ENCODE results near the gene MDM4. TPM values are rescaled to one million over a fixed set of nuclear protein-coding genes. Genes with fewer than 3 reads are reported as not detected.

MDM4 gene
- total RNA-seq, 1 experiment from 2014 or later, result 49.6 TPM

DNA sequence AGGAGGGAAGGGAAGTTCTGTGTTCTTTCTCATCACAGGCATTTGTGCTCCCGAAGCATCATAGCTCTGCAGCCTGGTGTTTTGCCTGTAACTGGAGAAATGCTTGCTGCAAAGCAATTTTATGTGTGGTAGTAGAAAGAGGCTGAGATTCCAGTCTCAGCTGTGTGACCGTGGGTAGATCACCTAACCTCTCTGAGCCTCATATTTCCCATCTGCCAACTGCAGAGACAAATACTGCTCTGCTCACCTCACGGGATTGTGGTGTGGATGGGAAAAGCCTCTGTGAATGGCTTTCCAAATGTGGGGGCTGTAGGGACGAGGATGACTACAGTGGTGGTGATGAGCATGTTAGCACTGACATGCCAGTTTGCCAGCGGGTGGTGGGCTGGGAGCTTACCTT lies 84.0 kb downstream of the MDM4 start:
- no peak overlapping the region for H2BK120ac ChIP-seq (ENCODE audit: low read depth, low read length, poor library complexity, severe bottlenecking)
- H2AFZ ChIP-seq (ENCODE audit: low read length), result no peak overlapping the region
- H2BK12ac ChIP-seq (ENCODE audit: insufficient read length, low read depth, low read length), result no peak overlapping the region
- H3K4me2 ChIP-seq (ENCODE audit: insufficient read depth, insufficient read length, low read length), result no peak overlapping the region
- no peaks in the 10 kb centered on the region for H3K79me1 ChIP-seq (ENCODE audit: insufficient read depth, low read depth, low read length, poor library complexity, severe bottlenecking)
- no peak overlapping the region for H2BK15ac ChIP-seq (ENCODE audit: low read depth, low read length)
- no peak overlapping the region for H3K27ac ChIP-seq (ENCODE audit: insufficient read length, low read depth, low read length)
- no peak for TF ChIP-seq CTCF (conservative IDR thresholded peaks at IDR 0.05)
- no peak overlapping the region for H3K18ac ChIP-seq (ENCODE audit: insufficient read length, low read depth, low read length)
- H2BK20ac ChIP-seq (ENCODE audit: low read depth, low read length, poor library complexity, severe bottlenecking), result no peak overlapping the region
- H3K4me3 Mint-ChIP-seq, result no peak overlapping the region
- no peaks in the 10 kb centered on the region; a peak in 1 of 5 replicates for H3K9me3 Mint-ChIP-seq
- H3K14ac ChIP-seq (ENCODE audit: insufficient read depth, low read length), result no peak overlapping the region
- no peak overlapping the region for H3K56ac ChIP-seq (ENCODE audit: insufficient read length, low read depth, low read length)
- H2BK5ac ChIP-seq (ENCODE audit: insufficient read length, low read length), result no peak overlapping the region
- H3K4me1 Mint-ChIP-seq, result peaks cover 37 to 42% of the 10 kb centered on the region in 2 experiments
- H3K4me1 ChIP-seq (ENCODE audit: insufficient read depth, low read length), result peaks cover 12% of the 10 kb centered on the region; the same call in 1 of the 2 replicates
- H3K9me3 ChIP-seq (ENCODE audit: control insufficient read depth, low read depth, low read length), result no peaks in the 10 kb centered on the region
- no peak overlapping the region for H3T11ph ChIP-seq (ENCODE audit: low read length)
- H4K8ac ChIP-seq (replicated peaks; ENCODE audit: insufficient read length, low read depth, low read length), result no peak overlapping the region
- H4K91ac ChIP-seq (ENCODE audit: insufficient read length, low read depth, low read length), result no peak overlapping the region
- no peak overlapping the region for H4K5ac ChIP-seq (ENCODE audit: insufficient read length, low read depth, low read length)
- H3K9ac ChIP-seq (ENCODE audit: extremely low read depth, insufficient read length, low read length), result no peak overlapping the region
- H2AK5ac ChIP-seq (ENCODE audit: insufficient read length, low read length), result no peak overlapping the region
- no peaks in the 10 kb centered on the region for H3K27me3 ChIP-seq (ENCODE audit: insufficient read depth, low read length)
- H3K36me3 Mint-ChIP-seq (ENCODE audit: insufficient read depth in 1 of 3, low read depth in 3 of 3), result peaks cover 0 to 3% (median 0%) of the 10 kb centered on the region in 3 experiments; a peak in 2 of 7 replicates
- no CpG with 5 or more reads among the region's 5 CpGs for WGBS (ENCODE audit: extremely low coverage, insufficient read length, low lambda C conversion rate)
- no peak overlapping the region for H3K27ac Mint-ChIP-seq
- no peaks in the 10 kb centered on the region for H3K23me2 ChIP-seq (ENCODE audit: insufficient read length, low read depth, low read length, poor library complexity, severe bottlenecking)
- no peaks in the 10 kb centered on the region for H3K79me2 ChIP-seq (ENCODE audit: insufficient read depth, low read length)
- no peak for DNase-seq
- H3K4ac ChIP-seq (ENCODE audit: low read depth, low read length), result no peak overlapping the region
- no peak overlapping the region for H3K23ac ChIP-seq (ENCODE audit: insufficient read length, low read depth, low read length)
- H4K20me1 ChIP-seq (ENCODE audit: control insufficient read depth, insufficient read depth, insufficient read length), result no peaks in the 10 kb centered on the region
- peaks cover 8% of the 10 kb centered on the region; the same call in 1 of the 2 replicates for H3K27me3 Mint-ChIP-seq (ENCODE audit: low read depth)

Measured in H9 (cell line).